ENCODE measurements around the gene RARG.

- TF ChIP-seq CTCF (conservative IDR thresholded peaks at IDR 0.05; ENCODE audit: low read depth, low read length) (no peak), EZH2 (IDR thresholded peaks at IDR 0.05; ENCODE audit: borderline replicate concordance, low read depth, low read length, poor library complexity, severe bottlenecking) (no peak)
Observed at GRCh38 chr12:53205747-53206419, 26.1 kb downstream of the RARG start.
